SK-N-DZ (cell line): ENCODE results near the gene ZNF594.
"Not testable (repeated sequence)": the region's sequence is repeated elsewhere in the genome, so short reads cannot be mapped to it uniquely, and the experiment has no call there.

Source experiments
- DNase-seq: peaks from one replicate; pipeline ENCODE4 v3.0.0-alpha.2; 2015; ENCODE audit warnings: low spot score

The ZNF594 gene

GRCh38 chr17:5137511-5138197, 54.0 kb downstream of the ZNF594 start:
- DNase-seq: not testable (repeated sequence)

GRCh38 chr17:5136580-5137412, 54.9 kb downstream of the ZNF594 start:
- DNase-seq: not testable (repeated sequence)

GRCh38 chr17:5135726-5136579, 55.7 kb downstream of the ZNF594 start:
- DNase-seq: no peak

- not testable (repeated sequence) for DNase-seq
Observed at GRCh38 chr17:5135131-5135712, 56.4 kb downstream of the ZNF594 start.

- not testable (repeated sequence) for DNase-seq
Observed at GRCh38 chr17:5134571-5134970, 57.1 kb downstream of the ZNF594 start.

GRCh38 chr17:5133961-5134360, 57.7 kb downstream of the ZNF594 start:
- not testable (repeated sequence) for DNase-seq

- no peak for DNase-seq
Observed at GRCh38 chr17:5133311-5133710, 58.4 kb downstream of the ZNF594 start.

- not testable (repeated sequence) for DNase-seq
Observed at GRCh38 chr17:5132503-5133225, 59.0 kb downstream of the ZNF594 start.

- DNase-seq: not testable (repeated sequence)
Observed at GRCh38 chr17:5131799-5132502, 59.7 kb downstream of the ZNF594 start.

- no peak for DNase-seq
Observed at GRCh38 chr17:5131146-5131715, 60.4 kb downstream of the ZNF594 start.

GRCh38 chr17:5130687-5131086, 61.0 kb downstream of the ZNF594 start:
- not testable (repeated sequence) for DNase-seq

- not testable (repeated sequence) for DNase-seq
Observed at GRCh38 chr17:5130261-5130660, 61.4 kb downstream of the ZNF594 start.

GRCh38 chr17:5129770-5130169, 61.9 kb downstream of the ZNF594 start:
- DNase-seq: not testable (repeated sequence)
